ENCODE results near the gene CEP120.

CEP120 gene

GRCh38 chr5:123305751-123306150 lies 117.5 kb downstream of the CEP120 start:
- TF ChIP-seq, protein P1, sequence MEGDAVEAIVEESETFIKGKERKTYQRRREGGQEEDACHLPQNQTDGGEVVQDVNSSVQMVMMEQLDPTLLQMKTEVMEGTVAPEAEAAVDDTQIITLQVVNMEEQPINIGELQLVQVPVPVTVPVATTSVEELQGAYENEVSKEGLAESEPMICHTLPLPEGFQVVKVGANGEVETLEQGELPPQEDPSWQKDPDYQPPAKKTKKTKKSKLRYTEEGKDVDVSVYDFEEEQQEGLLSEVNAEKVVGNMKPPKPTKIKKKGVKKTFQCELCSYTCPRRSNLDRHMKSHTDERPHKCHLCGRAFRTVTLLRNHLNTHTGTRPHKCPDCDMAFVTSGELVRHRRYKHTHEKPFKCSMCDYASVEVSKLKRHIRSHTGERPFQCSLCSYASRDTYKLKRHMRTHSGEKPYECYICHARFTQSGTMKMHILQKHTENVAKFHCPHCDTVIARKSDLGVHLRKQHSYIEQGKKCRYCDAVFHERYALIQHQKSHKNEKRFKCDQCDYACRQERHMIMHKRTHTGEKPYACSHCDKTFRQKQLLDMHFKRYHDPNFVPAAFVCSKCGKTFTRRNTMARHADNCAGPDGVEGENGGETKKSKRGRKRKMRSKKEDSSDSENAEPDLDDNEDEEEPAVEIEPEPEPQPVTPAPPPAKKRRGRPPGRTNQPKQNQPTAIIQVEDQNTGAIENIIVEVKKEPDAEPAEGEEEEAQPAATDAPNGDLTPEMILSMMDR (IDR thresholded peaks at IDR 0.05; ENCODE audit: low read depth, low read length, missing control alignments): no peak
- no peak overlapping the region for H3K4me3 ChIP-seq (ENCODE audit: low read depth, low read length)
- no peak for DNase-seq (ENCODE audit: low read depth)

DNA sequence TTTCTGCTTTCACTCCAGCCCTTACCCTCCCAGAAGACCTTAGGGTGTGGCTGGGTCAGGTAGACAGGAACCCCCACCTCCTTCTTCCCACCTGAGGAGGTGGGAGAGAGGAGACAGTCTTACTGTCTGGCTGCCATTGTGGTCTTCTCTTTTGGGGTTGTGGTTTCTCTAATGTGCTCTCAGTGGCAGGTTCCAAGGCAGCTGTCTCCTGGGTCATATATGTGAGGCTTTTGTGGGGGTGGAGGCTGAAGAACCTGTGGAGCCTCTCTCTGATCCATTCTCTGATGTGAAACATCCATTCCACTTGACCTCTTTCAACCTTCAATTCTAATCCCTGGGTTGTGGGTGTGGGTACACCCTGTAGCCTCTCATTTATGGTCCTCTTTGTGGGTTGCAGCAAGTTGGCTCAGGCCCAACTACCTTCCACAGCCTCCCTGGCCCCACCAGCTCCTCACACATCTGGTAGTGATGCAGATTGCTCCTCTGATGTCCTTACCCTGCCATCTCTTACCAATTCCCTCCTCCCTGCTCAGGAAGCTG lies 118.4 kb downstream of the CEP120 start:
- H3K4me3 ChIP-seq (ENCODE audit: low read depth, low read length): no peak overlapping the region
- no peak for DNase-seq (ENCODE audit: low read depth)
- TF ChIP-seq, protein P1 (IDR thresholded peaks at IDR 0.05; ENCODE audit: low read depth, low read length, missing control alignments): no peak

DNA sequence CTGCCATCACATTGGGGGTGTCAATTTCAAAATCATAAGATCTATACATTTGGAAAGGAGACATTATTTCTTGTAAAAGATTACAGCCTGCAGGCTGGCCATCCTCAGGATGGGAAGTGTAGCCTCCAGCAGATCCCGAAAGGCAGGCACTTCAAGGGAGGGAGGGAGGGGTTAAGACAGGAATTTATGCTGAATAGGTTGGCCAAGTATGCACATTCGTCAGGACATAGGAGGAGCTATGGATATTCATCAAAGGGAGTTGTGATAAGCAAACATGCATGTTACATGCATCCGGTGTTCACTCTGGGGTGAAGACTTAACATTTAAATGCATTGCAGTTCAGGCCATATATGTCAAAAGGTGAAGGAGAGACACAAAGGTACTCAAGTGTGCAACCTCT lies 119.4 kb downstream of the CEP120 start:
- TF ChIP-seq, protein P1 (IDR thresholded peaks at IDR 0.05; ENCODE audit: low read depth, low read length, missing control alignments): no peak
- no peak overlapping the region for H3K4me3 ChIP-seq (ENCODE audit: low read depth, low read length)
- no peak for DNase-seq (ENCODE audit: low read depth)

DNA sequence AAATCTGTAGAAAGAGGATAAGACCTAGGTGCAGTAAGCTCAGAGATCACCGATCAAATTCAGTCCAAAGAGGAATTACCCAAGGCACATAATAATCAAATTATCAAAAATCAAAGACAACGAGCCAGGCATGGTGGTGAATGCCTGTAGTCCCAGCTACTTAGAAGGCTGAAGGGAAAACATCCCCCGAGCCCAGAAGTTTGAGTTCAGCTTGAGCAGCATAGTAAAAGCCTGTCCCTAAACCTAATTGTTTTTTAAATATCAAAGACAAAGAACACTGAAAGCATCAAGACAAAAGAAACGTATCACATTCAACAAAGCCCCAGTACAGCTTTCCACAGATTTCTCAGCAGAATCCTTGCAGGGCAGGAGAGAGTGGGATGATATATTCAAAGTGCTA lies 122.9 kb downstream of the CEP120 start:
- DNase-seq (ENCODE audit: low read depth): no peak
- TF ChIP-seq, protein P1 (IDR thresholded peaks at IDR 0.05; ENCODE audit: low read depth, low read length, missing control alignments): no peak
- H3K4me3 ChIP-seq (ENCODE audit: low read depth, low read length): no peak overlapping the region

DNA sequence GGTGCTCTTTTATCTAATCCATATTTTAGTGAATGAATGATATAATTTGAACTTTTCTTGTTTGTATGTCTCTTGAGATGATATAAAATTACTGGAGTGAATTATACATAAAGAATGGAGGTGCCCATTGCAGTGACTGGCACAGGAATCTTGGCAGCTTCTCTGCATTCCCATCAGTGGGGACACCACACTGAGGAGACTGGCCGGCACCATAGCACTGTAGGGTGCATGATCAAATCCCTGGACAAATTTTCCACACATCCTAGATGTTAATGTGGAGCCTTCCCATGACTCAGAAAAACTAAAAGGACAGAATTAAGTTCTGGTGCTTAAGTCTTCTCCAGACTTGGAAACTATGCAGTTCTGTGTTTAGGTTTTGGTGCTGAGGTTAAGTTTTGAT lies 124.1 kb downstream of the CEP120 start:
- no peak for DNase-seq (ENCODE audit: low read depth)
- H3K4me3 ChIP-seq (ENCODE audit: low read depth, low read length): no peak overlapping the region
- TF ChIP-seq, protein P1 (IDR thresholded peaks at IDR 0.05; ENCODE audit: low read depth, low read length, missing control alignments): no peak

- no peak overlapping the region for H3K4me3 ChIP-seq (ENCODE audit: low read depth, low read length)
- TF ChIP-seq, protein P1 (IDR thresholded peaks at IDR 0.05; ENCODE audit: low read depth, low read length, missing control alignments): no peak
- DNase-seq (ENCODE audit: low read depth): no peak
Observed at GRCh38 chr5:123298335-123299030, 124.7 kb downstream of the CEP120 start.

GRCh38 chr5:123297866-123298265 lies 125.3 kb downstream of the CEP120 start:
- DNase-seq (ENCODE audit: low read depth): no peak
- TF ChIP-seq, protein P1 (IDR thresholded peaks at IDR 0.05; ENCODE audit: low read depth, low read length, missing control alignments): no peak
- no peak overlapping the region for H3K4me3 ChIP-seq (ENCODE audit: low read depth, low read length)
